Activated T-helper 1 cell treated with anti-CD3 and anti-CD28 coated beads, Interleukin-2, amount 50 U/mL, for 16 hours (primary cell): ENCODE results near the gene NECAB3.
A peak's percentile ranks its signal among the peaks of the same experiment; 100 is the strongest.
"Not testable (repeated sequence)": the region's sequence is repeated elsewhere in the genome, so short reads cannot be mapped to it uniquely, and the experiment has no call there.

ENCODE experiments used
- DNase-seq, 2 donors: peaks; one replicate each; pipeline ENCODE4 v3.0.0-alpha.2; 2020; ENCODE audit warnings: low read depth in 1 of 2, low spot score in 1 of 2

The NECAB3 gene, protein sequence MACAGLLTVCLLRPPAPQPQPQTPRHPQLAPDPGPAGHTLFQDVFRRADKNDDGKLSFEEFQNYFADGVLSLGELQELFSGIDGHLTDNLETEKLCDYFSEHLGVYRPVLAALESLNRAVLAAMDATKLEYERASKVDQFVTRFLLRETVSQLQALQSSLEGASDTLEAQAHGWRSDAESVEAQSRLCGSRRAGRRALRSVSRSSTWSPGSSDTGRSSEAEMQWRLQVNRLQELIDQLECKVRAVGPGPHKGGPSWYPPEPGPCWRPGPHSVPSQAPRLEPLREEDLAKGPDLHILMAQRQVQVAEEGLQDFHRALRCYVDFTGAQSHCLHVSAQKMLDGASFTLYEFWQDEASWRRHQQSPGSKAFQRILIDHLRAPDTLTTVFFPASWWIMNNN

DNA sequence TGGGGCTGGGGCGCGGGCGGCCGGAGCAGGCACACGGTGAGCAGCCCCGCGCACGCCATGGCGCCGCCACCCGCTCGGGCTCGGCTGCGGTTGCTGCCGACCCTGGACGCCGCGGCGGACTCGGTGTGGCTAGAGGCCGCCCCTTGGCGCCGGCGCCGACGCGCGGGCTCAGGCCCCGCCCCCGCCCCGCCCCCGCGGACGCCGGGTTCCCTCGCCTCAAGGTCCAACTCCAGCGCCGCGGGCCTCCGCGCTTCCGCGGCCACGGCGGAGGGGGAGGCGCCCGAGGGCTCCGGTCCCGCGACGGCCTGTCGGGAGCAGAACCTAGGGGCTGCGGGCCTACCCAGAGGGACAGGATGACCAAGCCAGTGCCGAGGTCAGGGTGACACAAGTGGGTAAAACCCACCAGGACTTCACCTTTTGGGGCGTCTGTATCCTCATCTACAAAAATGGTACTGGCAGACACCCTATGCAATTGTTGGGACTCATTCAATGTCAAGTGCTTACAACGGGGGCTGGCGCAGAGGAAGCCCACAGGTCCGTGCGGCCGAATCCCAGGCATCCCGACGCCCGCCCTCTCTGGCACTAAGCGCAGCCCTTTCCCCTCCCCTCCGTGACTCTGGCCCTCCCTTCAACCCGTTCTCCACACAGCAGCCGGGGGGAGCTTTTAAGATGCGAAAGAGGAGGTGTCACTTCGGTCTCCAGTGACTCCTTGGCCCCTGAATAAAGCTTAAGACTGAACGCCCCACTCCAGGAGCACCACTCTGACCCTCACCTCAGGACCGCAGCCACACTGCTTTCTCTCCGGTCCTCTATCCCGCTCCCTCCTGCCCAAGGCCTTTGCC, at the start of gene NECAB3:
Gene NECAB3 (minus strand): TSS at position 135 of the 842 bp plus-strand sequence. CDS start 76 bp downstream, at position 59.
- DNase-seq = peak in 1 of 2 donors; percentile 47

DNA sequence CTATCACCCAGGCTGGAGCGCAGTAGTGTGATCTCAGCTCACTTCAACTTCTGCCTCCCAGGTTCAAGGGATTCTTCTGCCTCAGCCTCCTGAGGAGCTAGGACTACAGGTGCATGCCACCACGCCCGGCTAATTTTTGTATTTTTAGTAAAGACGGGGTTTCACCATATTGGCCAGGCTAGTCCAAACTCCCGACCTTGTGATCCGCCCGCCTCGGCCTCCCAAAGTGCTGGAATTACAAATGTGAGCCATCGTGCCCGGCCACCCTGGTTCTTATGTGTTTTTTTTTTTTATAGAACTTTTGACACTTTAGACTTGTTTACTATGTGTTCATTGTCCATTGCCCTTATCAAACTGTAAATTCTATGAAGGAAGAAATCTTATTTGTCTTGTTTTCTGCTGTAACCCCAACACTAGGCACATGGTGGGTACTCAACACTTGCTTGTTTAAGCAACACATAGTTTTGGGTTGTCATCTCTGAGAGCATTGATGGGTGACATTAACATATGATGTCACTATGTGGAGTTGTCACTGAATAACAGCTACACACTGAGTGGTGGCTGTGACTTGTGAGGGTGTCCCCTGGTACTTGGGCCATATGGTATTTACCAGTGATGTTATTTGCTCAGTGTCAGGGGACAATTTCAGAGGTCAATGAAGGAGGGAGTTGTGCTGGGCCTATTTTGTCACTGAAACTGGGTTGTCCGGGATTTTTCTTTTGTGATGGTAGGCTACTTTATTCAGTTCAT, 47.3 kb upstream of the NECAB3 start:
- no peak for DNase-seq

DNA sequence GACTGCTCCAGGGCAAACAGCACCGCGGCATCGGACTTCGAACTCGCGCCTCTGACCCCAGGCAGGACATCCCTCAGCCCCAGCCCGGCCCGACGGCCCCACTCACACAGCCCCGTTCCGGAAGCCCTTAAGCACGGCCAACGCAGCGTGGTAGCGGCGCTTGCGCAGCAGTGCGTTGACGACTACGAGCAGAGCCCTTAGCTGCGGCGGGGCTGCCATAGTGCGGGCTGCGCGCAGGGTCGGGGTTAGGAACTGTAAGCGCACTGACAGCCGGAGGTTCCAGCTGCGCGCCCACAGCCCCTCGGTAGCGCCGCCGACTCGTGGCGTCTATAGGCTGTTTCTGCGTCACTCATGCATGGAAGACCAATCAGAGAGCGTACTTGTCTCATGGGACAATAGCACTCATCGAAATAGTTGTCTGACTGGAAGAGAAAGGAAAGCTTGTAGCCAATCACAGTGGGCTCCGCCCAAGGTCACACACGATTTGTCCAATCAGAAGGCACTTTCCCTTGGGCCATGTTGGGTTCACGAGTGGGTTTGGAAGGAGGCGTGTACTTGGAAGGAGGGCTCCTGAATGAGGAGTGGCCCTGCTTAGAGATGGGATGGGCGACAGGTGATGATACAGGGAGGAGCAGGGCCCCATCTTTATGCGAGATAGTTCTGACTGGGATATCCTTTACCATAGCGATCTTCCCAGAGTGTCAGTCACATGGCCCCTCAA, 45.9 kb upstream of the NECAB3 start, which contains the start of gene PXMP4:
Gene PXMP4 (minus strand): TSS at position 322 of the 721 bp plus-strand sequence. CDS start 103 bp downstream, at position 219.
- DNase-seq = peak; percentile 62 to 77

DNA sequence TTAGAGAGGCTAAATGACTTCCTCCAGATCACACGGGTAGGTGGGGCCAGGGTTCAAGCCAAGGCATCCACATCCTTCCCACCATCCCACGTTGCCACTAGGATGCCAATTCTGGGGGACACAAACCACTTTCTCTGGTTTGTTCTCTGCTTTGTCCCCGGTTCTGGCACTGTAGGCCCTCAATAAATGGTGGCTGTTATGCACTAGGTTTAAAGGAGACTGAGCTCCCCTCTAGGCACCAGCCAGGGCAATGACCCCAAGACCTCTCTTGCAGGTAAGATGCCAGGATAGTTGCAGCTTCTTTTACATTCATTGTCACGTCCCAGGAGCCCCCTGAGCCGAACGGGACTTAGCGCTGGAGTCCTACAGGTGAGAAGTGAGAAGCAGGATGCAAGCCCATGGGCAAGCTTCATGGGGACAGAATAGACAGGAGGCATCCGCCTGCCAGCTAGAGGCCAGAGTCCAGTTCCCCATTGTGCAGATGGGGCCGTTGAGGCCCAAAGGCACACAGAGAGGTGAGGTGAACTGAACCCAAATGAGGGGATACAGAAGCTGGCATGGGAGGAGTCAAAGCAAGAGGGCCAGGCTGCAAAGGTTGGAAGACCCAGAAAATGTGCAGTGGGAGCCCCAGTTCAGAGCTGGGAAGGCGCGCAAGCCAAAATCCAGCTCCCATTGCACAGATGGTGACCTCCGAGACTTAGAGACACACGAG, 45.2 kb upstream of the NECAB3 start:
- no peak for DNase-seq

DNA sequence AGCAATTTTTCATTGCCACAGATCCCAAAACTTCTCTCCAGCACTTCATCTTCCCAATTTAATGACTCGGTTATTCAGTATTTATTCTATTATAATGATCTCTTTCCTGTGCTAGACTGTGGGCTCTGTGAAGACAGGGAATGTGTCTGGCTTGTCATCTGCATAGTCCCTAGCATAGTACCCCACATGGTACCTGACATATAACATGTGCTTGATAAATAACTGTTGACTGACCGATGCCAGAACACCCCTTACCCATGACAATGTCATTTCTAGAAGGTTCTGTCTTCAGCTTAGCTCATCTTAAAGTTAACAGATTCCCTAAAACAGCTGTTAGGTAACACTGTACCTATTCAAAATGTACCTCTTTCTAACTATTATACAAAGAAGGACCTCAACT, 42.3 kb upstream of the NECAB3 start:
- no peak for DNase-seq

DNA sequence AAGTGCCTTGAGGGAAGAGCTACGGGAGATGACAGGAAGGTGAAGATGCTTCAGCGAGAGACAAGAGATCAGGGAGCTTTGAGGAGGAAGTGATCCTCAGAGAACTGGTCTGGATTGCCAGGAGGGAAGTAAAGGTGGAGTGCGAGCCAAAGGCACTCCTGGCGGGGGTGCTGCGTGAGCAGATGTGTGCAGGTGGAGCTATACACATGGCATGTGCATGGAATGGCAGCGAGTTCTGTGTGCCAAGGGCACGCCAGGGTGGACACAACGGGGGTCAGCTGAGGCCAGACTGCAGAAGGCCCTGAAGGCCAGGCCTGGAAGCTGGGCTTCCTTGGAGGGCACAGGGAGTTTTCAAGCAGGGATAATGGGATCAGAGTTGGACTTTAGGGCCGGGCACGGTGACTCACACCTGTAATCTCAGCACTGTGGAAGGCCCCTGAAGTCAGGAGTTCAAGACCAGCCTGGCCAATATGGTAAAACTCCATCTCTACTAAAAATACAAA, 39.7 kb upstream of the NECAB3 start:
- DNase-seq = no peak

DNA sequence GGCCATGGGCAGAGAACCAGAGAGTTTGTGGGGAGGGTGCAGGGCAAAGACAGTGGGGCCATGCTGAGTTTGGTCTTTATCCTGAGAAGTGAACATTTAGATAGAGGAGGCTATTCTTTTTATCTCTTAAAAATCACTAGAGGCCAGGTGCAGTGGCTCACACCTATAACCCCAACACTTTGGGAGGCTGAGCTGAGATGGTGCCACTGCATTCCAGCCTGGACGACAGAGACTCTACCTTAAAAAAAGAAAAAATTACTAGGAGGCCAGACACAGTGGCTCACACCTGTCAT, 37.2 kb upstream of the NECAB3 start:
- DNase-seq = no peak

DNA sequence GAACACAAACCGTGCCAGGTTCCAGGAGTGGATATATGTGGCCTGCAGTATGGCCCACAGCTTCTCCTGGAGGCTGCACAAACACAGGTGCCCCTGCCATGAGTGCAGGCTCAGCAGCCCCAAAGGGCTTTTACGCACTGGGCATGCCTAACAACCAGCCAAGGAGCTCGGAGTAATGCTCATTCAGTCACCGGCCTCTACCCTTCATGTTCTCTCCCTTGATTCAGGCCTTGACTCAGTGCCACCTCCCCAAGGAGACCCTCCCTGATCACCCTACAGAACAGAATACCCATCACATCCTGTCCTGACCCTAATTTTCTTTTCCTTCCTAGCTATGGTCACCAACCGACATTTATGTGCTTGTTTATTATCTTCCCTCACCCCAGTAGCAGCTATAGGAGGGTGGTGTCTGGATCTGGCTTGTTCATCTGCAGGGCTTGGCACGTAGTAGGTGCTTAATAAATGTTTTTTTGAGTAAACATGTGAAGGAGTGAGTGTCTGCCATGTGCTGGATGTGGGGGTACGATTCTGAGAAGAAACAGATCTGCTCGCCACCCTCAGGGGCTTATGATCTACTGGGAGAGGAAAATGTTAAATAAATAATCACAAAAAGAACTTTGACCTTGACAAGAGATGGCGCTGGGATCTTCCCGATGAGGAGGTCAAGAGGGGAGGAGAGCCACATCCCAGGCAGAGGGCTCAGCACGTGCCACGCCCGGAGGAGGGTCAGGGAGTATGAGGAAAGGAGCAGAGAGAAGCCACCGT, 36.6 kb upstream of the NECAB3 start:
- no peak for DNase-seq

DNA sequence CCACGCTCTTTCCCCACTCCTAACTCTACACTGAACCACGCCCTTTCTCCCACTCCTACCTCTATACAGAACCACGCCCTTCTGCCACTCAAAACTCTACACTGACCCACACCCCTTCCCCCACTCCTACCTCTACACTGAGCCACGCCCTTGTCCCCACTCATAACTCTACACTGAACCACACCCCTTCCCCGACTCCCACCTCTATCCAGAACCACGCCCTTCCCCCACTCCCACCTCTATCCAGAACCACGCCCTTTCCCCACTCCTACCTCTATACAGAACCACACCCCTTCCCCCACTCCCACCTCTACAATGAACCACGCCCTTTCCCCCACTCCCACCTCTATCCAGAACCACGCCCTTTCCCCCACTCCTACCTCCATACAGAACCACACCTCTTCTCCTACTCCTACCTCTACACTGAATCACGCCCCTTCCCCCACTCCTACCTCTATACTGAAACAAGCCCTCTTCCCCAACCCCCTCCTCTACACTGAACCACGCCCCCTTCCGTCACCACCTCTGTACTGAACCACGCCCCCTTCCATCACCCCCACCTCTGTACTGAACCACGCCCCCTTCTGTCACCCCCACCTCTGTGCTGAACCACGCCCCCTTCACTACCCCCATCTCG, 35.8 kb upstream of the NECAB3 start:
- DNase-seq = no peak

DNA sequence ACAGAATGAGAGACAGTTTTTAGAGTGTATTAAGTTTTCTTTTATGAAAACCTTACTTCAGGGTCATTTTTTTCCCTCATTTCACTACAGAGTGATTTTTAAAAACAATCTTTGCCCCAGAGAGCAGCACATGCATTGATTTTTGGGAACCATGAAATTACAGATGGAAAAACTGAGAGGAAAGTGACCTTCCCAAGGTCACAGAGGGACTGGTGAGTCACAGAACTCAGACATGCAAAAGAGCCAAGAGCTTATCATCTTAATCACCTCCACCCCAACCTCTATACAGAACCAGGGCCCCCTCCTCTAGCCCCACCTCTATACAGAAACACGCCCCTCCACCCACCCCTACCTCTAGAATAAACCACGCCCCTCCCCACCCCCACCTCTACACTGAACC, 35.2 kb upstream of the NECAB3 start:
- DNase-seq = no peak

DNA sequence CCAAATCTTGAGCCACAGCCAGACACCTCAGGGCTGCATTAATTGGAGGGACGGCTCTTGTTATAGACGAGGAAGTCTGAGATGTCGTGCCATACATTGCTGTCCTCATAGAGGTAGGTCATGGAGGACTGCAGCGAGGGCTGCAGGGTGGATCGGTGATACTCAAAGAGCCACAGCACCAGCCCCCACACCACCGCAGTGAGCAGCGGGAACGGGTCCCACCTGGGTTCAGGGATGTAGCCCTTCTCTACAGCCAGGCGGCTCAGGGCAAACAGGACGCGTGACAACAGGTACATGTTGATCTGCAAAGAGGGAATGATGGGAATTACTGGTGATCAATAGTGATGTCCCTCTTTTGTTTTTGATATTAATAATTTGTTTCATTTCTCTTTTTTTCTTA, 33.4 kb upstream of the NECAB3 start:
- no peak for DNase-seq

DNA sequence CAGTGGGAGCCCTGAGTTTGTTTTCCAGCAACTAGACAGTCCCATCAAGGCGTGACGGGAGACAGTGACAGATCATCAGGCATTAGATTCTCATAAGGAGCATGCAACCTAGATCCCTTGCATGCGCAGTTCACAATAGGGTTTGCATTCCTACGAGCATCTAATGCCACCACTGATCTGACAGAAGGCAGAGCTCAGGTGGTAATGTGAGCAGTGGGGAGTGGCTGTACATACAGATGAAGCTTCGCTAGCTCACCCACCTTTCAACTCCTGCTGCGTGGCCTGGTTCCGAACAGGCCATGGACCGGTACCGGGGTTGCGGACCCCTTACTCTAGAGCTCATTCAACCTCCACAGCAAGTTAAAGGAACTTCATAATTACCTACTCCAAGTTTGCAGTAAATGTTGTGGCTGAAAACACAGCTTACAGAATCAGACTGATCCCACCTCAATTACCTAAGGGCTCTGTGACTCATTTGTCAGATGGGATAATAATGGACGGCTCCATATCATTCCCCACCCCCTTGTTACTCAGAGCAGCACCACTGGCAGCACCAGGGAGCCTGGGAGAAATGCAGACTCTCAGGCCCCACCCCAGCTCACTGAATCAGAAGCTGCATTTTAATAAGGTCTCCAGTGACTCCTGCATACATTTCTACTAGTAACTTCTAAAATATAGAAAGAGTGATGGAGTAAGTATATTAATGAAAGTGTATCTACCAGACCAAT, 30.1 kb upstream of the NECAB3 start:
- DNase-seq = no peak

DNA sequence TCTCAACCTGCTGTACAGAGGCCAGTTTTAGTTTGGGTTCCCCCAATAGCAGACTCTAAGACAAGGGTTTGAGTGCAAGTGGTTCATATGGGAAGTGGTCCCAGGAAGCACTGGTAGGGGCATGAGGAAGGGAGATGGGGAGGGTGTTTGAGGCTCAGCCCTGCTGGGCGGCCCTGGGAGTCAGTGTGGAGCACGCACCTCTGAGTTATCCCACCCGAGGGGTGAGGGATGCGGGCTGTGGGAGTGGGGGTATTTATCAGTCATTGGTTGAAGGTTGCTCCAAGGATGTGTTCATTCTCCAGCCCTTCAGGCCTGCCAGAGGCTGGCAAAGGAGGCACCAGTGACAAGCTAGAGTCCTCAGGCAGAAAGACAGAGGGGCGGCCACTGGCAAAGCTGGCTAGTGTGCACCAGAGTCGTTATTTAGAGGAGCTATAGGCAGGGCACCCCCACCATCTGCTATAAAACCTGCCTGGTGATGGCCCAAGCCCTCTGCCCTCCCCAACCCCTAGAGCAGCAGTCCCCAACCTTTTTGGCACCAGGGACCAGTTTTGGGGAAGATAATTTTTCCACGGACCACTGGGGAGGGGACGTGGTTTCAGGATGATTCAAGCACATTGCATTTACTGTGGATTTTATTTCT, 29.4 kb upstream of the NECAB3 start:
- DNase-seq = no peak

DNA sequence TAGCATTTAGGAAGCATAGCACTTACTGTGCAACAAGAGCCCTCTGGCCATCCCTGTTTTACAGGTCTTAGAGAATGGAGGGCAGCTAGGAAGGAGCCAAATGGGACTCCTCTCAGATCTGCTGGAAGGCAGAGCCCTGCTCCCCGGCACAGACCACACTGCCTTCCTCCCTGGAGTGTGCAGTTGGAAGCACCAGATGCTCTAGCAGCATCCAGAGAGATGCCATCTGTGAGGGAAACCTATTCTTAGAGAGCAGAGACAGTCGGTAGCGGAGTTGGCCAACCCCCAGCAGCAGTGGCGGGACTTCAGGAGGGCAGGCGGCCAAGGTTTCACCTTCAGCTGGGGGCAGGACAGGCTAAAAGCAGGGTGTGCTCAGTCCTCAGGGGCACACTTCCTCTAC, 28.6 kb upstream of the NECAB3 start:
- no peak for DNase-seq

DNA sequence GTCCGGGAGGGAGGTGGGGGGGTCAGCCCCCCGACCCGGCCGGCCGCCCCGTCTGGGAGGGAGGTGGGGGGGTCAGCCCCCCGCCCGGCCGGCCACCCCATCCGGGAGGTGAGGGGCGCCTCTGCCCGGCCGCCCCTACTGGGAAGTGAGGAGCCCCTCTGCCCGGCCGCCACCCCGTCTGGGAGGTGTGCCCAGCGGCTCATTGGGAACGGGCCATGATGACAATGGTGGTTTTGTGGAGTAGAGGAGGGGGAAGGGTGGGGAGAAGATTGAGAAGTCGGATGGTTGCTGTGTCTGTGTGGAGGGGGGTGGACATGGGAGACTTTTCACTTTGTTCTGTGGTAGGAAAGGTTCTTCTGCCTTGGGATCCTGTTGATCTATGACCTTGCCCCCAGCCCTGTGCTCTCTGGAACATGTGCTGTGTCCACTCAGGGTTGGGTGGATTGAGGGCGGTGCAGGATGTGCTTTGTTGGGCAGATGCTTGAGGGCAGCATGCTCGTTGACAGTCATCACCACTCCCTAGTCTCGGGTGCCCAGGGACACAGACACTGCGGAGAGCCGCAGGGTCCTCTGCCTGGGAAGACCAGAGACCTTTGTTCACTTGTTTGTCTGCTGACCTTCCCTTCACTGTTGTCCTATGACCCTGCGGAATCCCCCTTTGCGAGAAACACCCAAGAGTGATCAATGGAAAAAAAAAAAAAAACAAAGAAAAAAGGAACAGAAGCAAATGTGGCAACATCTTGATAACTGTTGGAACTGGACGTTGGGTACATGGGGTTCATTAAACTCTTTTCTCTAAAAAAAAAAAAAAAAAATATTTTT, 27.6 kb upstream of the NECAB3 start:
- no peak for DNase-seq

DNA sequence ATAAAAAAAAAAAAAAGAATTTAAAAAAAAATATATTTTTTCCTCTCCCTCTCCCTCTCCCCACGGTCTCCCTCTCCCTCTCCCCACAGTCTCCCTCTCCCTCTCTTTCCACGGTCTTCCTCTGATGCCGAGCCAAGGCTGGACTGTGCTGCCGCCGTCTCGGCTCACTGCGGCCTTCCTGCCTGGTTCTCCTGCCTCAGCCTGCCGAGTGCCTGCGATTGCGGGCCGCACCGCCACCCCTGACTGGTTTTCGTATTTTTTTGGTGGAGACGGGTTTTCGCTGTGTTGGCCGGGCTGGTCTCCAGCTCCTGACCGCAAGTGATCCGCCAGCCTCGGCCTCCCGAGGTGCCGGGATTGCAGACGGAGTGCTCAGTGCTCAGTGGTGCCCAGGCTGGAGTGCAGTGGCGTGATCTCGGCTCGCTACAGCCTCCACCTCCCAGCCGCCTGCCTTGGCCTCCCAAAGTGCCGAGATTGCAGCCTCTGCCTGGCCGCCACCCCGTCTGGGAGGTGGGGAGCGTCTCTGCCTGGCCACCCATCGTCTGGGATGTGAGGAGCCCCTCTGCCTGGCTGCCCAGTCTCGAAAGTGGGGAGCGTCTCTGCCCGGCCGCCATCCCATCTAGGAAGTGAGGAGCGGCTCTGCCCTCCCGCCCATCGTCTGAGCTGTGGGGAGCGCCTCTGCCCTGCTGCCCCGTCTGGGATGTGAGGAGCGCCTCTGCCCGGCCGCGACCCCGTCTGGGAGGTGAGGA, 26.6 kb upstream of the NECAB3 start:
- not testable (repeated sequence) for DNase-seq
